ENCODE data around the gene KRT28. TPM values are rescaled to one million over a fixed set of nuclear protein-coding genes. Genes with fewer than 3 reads are reported as not detected.

KRT28 gene, protein sequence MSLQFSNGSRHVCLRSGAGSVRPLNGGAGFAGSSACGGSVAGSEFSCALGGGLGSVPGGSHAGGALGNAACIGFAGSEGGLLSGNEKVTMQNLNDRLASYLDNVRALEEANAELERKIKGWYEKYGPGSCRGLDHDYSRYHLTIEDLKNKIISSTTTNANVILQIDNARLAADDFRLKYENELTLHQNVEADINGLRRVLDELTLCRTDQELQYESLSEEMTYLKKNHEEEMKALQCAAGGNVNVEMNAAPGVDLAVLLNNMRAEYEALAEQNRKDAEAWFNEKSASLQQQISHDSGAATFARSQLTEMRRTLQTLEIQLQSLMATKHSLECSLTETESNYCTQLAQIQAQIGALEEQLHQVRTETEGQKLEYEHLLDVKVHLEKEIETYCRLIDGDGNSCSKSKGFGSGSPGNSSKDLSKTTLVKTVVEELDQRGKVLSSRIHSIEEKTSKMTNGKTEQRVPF
- 0.51 TPM in 1 of 2 replicates, not detected in the other for total RNA-seq

DNA sequence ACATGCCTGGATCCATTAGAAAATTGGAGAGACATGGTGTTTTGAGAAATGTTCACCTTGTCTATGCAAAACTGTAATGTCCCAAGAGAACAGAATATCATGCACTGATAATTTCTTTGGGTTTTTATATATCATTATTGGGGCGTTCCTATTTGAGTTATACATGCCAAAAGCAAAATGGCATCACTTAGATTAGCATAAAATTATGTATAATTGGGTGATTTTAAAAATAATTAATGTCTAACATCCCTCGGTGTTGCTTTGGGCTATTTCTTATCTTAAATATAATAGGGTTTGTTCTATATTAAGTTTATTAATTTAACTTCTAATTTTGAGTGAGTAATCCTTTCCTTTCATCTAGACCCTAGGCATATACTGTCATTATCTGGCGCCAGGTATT, at the start of gene KRT28:
KRT28 (minus strand) TSS at position 101 of the 400 bp plus-strand sequence; CDS start at position 35, 66 bp downstream.

DNA sequence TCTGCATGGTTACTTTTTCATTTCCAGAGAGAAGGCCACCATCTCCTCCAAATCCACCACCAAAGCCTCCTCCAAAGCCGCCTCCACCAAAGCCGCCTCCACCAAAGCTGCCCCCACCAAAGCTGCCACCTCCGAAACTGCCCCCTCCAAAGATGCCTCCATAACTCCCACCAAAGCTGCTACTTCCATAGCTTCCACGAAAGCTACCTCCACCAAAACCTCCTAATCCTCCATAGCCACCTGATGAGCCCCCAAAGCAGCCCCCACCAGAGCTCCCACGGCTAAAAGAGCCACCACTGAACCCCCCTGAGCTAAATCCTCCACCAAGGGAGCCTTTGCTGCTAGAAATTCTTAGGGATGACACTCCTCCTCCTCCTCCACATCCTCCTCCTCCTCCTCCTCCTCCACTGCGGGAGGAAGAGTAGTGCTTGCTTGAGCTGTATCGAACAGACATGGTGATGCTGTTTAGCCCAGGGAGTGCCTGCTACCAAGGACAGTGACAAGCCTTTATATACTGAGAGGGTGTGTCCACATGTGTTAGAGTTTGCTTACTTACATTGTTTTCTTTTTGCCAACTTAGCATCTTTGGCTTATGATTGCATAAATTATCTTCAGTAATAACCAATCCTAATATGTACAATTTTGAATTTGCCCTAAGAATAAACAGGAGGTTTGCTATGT, 22.5 kb upstream of the KRT28 start, which contains the start of gene KRT10:
KRT10 (minus strand) TSS at position 483 of the 681 bp plus-strand sequence; CDS start at position 454, 29 bp downstream.

DNA sequence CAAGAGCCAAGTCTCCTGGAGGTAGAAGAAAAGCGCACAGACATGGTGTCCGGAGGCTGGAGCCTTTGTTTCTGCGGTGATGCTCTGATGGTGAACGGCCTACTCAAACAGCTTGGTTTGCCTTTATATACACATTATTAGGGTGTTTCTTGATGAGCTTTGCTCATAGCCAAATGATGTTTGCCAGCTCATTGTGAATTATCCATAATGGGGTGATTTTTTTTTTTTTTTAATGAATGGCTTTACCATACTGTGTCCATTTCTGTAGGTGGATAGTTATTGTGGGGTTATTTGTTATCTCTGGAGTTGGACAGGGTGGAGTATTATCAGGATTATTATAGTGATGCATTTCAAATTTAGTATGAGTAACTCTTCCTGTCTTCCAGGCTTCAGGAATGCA, 17.3 kb downstream of the KRT28 start, which contains the start of gene KRT27:
KRT27 (minus strand) TSS at position 101 of the 400 bp plus-strand sequence; CDS start at position 44, 57 bp downstream.

DNA sequence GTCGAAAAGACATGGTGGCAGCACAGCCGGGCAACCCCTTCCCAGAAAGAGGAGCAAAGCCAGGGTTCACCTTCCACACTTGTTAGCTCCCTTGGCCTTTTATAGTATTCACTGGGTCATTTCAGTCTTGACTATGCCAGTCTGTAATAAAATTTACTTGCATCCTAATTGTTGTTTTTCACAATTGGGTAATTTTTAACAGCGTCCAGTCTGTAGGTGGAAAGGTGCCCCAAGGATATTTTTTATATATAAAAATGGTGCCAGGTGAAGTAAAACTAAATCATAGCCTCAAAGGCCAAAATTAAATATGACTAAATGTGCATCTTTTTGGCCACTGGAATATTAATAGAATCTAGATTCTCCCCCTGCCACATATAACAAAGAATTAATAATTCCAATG, 27.7 kb downstream of the KRT28 start, which contains the start of gene KRT26:
KRT26 (minus strand) TSS at position 101 of the 400 bp plus-strand sequence; CDS start at position 13, 88 bp downstream.

DNA sequence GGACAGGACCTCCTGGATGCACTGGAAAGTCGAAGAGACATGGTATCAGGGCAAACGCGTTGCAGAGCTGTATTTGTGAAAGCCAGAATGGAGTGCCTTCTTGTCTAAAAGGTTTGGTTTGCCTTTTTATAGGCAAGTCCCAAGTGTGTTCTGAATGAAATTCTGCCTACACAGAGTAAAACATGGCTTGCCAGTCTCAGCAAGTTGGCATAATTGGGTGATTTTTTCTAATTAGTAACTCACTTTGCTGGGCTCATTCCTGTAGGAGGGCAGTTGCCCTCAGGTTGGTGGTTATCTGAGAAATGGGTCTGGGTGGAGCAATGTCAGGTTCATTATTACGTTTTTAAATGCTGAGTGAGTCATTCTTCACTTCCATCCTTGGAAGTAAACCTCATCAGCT, 44.5 kb downstream of the KRT28 start, which contains the start of gene KRT25:
KRT25 (minus strand) TSS at position 101 of the 400 bp plus-strand sequence; CDS start at position 41, 60 bp downstream.

Other genes starting within 250 kb of the KRT28 start
- gene CCR7, start 234.5 kb downstream of the KRT28 start, total RNA-seq, result 0.13 TPM in 1 of 2 replicates, not detected in the other
- gene SMARCE1, start 152.1 kb downstream of the KRT28 start, total RNA-seq, result 63.4 and 96.1 TPM in 2 replicates
- 0.16 and 1.3 TPM in 2 replicates for gene KRT222, start 134.8 kb downstream of the KRT28 start, total RNA-seq
- not detected in 2 replicates for gene KRT24, start 96.2 kb downstream of the KRT28 start, total RNA-seq
- gene KRT25, start 44.6 kb downstream of the KRT28 start, total RNA-seq, result not detected in 2 replicates
- gene KRT26, start 27.8 kb downstream of the KRT28 start, total RNA-seq, result not detected in 2 replicates
- 0.51 TPM in 1 of 2 replicates, not detected in the other for gene KRT27, start 17.4 kb downstream of the KRT28 start, total RNA-seq
- 10.3 and 49.9 TPM in 2 replicates for gene KRT10, start 22.7 kb upstream of the KRT28 start, total RNA-seq
- 0.13 TPM in 1 of 2 replicates, not detected in the other for gene KRT12, start 67.3 kb upstream of the KRT28 start, total RNA-seq
- gene KRT20, start 85.3 kb upstream of the KRT28 start, total RNA-seq, result under 0.01 TPM in 1 of 2 replicates, not detected in the other
- 0.76 TPM in 1 of 2 replicates, not detected in the other for gene KRT23, start 137.7 kb upstream of the KRT28 start, total RNA-seq
- gene KRT39, start 167.0 kb upstream of the KRT28 start, total RNA-seq, result not detected in 2 replicates
- not detected in 2 replicates for gene KRT40, start 184.4 kb upstream of the KRT28 start, total RNA-seq
- gene KRTAP3-3, start 194.2 kb upstream of the KRT28 start, total RNA-seq, result not detected in 2 replicates
- gene KRTAP3-2, start 199.9 kb upstream of the KRT28 start, total RNA-seq, result not detected in 2 replicates
- gene KRTAP3-1, start 209.2 kb upstream of the KRT28 start, total RNA-seq, result not detected in 2 replicates
- not detected in 2 replicates for gene KRTAP1-5, start 227.2 kb upstream of the KRT28 start, total RNA-seq
- gene KRTAP1-4, start 230.2 kb upstream of the KRT28 start, total RNA-seq, result not detected in 2 replicates
- gene KRTAP1-3, start 234.9 kb upstream of the KRT28 start, total RNA-seq, result not detected in 2 replicates
- gene KRTAP1-1, start 241.5 kb upstream of the KRT28 start, total RNA-seq, result not detected in 2 replicates
- gene KRTAP2-1, start 247.4 kb upstream of the KRT28 start, total RNA-seq, result not detected in 2 replicates